Nephron (organoid): ENCODE data around the gene TEKT3.

Experiments used
- H3K27ac Mint-ChIP-seq, 3 experiments: 2 replicates each; pipeline ENCODE4 v1.8.0; 2020; ENCODE audit warnings: mixed read lengths in 3 of 3, mild to moderate bottlenecking in 2 of 3, moderate library complexity in 1 of 3
- H3K27me3 Mint-ChIP-seq: 2 replicates; pipeline ENCODE4 v1.8.0; 2021; ENCODE audit warnings: low read depth, mild to moderate bottlenecking, moderate library complexity, mixed read lengths
- H3K36me3 Mint-ChIP-seq: 2 replicates; pipeline ENCODE4 v1.8.0; 2020; ENCODE audit warnings: low read depth, mixed read lengths
- H3K4me1 Mint-ChIP-seq: 2 replicates; pipeline ENCODE4 v1.8.0; 2020; ENCODE audit warnings: mixed read lengths
- H3K4me3 Mint-ChIP-seq, 3 experiments: 2 replicates each; pipeline ENCODE4 v1.8.0; 2020; ENCODE audit warnings: mild to moderate bottlenecking in 3 of 3, mixed read lengths in 3 of 3, moderate library complexity in 2 of 3
- H3K9me3 Mint-ChIP-seq: 2 replicates; pipeline ENCODE4 v1.8.0; 2020; ENCODE audit warnings: mixed read lengths
- CTCF ChIP-seq, 3 experiments: fragments of 200-600 bp; sonication (generic); IDR thresholded peaks; one replicate each; pipeline ENCODE4 v1.5.0; 2021; ENCODE audit warnings: antibody characterized with exemption in 3 of 3; ENCODE audit not compliant: unreplicated experiment in 3 of 3

Gene TEKT3

GRCh38 chr17:15260376-15261257 lies 80.8 kb downstream of the TEKT3 start:
- H3K4me3 Mint-ChIP-seq, result peak overlapping the region; percentile 91 to 97 (median 95)
- peaks cover 62% of the 10 kb centered on the region for H3K4me1 Mint-ChIP-seq
- H3K36me3 Mint-ChIP-seq, result peaks cover 3% of the 10 kb centered on the region
- H3K27ac Mint-ChIP-seq, result peak overlapping the region; percentile 97 to 98 (median 98)
- peaks cover 61% of the 10 kb centered on the region for H3K27me3 Mint-ChIP-seq
- no peaks in the 10 kb centered on the region for H3K9me3 Mint-ChIP-seq
- TF ChIP-seq CTCF (IDR thresholded peaks at IDR 0.05; ENCODE audit: unreplicated experiment in 3 of 3), result peak; percentile 86 to 94 (median 90)

- Mint-ChIP-seq H3K9me3 (peaks cover 2% of the 10 kb centered on the region), H3K4me1 (peaks cover 48% of the 10 kb centered on the region), H3K4me3 (peak overlapping the region in 2 of 3 experiments; percentile 3 to 44), H3K27me3 (peaks cover 38% of the 10 kb centered on the region), H3K27ac (peak overlapping the region in 1 of 3 experiments; percentile 10), H3K36me3 (peaks cover 3% of the 10 kb centered on the region)
- no peak for TF ChIP-seq CTCF (IDR thresholded peaks at IDR 0.05; ENCODE audit: unreplicated experiment in 3 of 3)
Observed at GRCh38 chr17:15257796-15258512, 83.4 kb downstream of the TEKT3 start.

- peak; percentile 87 to 91 (median 88) for TF ChIP-seq CTCF (IDR thresholded peaks at IDR 0.05; ENCODE audit: unreplicated experiment in 3 of 3)
- H3K27me3 Mint-ChIP-seq, result peaks cover 31% of the 10 kb centered on the region
- peaks cover 45% of the 10 kb centered on the region for H3K4me1 Mint-ChIP-seq
- H3K36me3 Mint-ChIP-seq, result peaks cover 3% of the 10 kb centered on the region
- H3K4me3 Mint-ChIP-seq, result peak overlapping the region; percentile 40 to 44 (median 42)
- H3K9me3 Mint-ChIP-seq, result peaks cover 2% of the 10 kb centered on the region
- peak overlapping the region in 1 of 3 experiments; percentile 10 for H3K27ac Mint-ChIP-seq
Observed at GRCh38 chr17:15257258-15257788, 84.1 kb downstream of the TEKT3 start.

- Mint-ChIP-seq H3K36me3 (peaks cover 3% of the 10 kb centered on the region), H3K4me3 (peak overlapping the region in 1 of 3 experiments; percentile 44), H3K4me1 (peaks cover 41% of the 10 kb centered on the region), H3K27me3 (peaks cover 25% of the 10 kb centered on the region), H3K27ac (no peak overlapping the region), H3K9me3 (peaks cover 2% of the 10 kb centered on the region)
- TF ChIP-seq CTCF (IDR thresholded peaks at IDR 0.05; ENCODE audit: unreplicated experiment in 3 of 3), result no peak
Observed at GRCh38 chr17:15256689-15257088, 84.7 kb downstream of the TEKT3 start.

GRCh38 chr17:15255713-15256454 lies 85.5 kb downstream of the TEKT3 start:
- H3K9me3 Mint-ChIP-seq, result peaks cover 2% of the 10 kb centered on the region
- no peak for TF ChIP-seq CTCF (IDR thresholded peaks at IDR 0.05; ENCODE audit: unreplicated experiment in 3 of 3)
- peaks cover 3% of the 10 kb centered on the region for H3K36me3 Mint-ChIP-seq
- peaks cover 41% of the 10 kb centered on the region for H3K4me1 Mint-ChIP-seq
- peaks cover 17% of the 10 kb centered on the region for H3K27me3 Mint-ChIP-seq
- no peak overlapping the region for H3K4me3 Mint-ChIP-seq
- H3K27ac Mint-ChIP-seq, result no peak overlapping the region
